HL-60 (cell line): ENCODE results near the gene TMBIM4.

Source experiments
- DNase-seq, 2 experiments: peaks; one replicate each; pipeline ENCODE4 v3.0.0-alpha.2; 2010 to 2020; ENCODE audit warnings: low read depth in 1 of 2, low spot score in 1 of 2
- H3K27ac ChIP-seq: fragments of 250-450 bp; sonication (Bioruptor Pico); replicated peaks from 2 replicates; pipeline ENCODE4 v1.5.1; 2020; ENCODE audit warnings: mild to moderate bottlenecking, moderate library complexity
- H3K27me3 ChIP-seq: fragments of 250-450 bp; sonication (Bioruptor Pico); 2 replicates; pipeline ENCODE4 v1.5.1; 2021; ENCODE audit warnings: mild to moderate bottlenecking, moderate library complexity; ENCODE audit not compliant: insufficient read depth, poor library complexity, severe bottlenecking
- H3K4me3 ChIP-seq: replicated peaks from 2 replicates; pipeline ENCODE4 v1.5.1; 2011; ENCODE audit warnings: mild to moderate bottlenecking, control low read depth, low read length; ENCODE audit not compliant: insufficient read depth
- CTCF ChIP-seq: IDR thresholded peaks from one replicate; pipeline ENCODE4 v1.5.1; 2011; ENCODE audit warnings: low read length, control low read depth, inconsistent platforms; ENCODE audit not compliant: insufficient read depth
- GABPA ChIP-seq: IDR thresholded peaks from 2 replicates; pipeline ENCODE4 v1.6.1; 2012; ENCODE audit warnings: low read depth
- POLR2AphosphoS5 ChIP-seq: IDR thresholded peaks from 2 replicates; pipeline ENCODE4 v1.6.1; 2012; ENCODE audit warnings: low read depth
- REST ChIP-seq: IDR thresholded peaks from 2 replicates; pipeline ENCODE4 v1.6.1; 2012; ENCODE audit warnings: low read depth; ENCODE audit not compliant: insufficient replicate concordance
- SPI1 ChIP-seq: IDR thresholded peaks from 2 replicates; pipeline ENCODE4 v1.6.1; 2012; ENCODE audit warnings: low read depth, mild to moderate bottlenecking, borderline replicate concordance

TMBIM4 gene

GRCh38 chr12:66092559-66093269 is 77.1 kb downstream of the TMBIM4 start:
- Histone ChIP-seq H3K27ac (no peak overlapping the region), H3K4me3 (no peak overlapping the region), H3K27me3 (no peaks in the 10 kb centered on the region)
- DNase-seq, result no peak
- TF ChIP-seq POLR2AphosphoS5, result no peak
- no peak for TF ChIP-seq SPI1
- no peak for TF ChIP-seq GABPA
- TF ChIP-seq CTCF, result no peak
- no peak for TF ChIP-seq REST

- H3K27ac ChIP-seq, result no peak overlapping the region
- no peak for DNase-seq
- TF ChIP-seq SPI1 (0 out of 2 replicates have a peak, but pooled peaks have one; percentile 20), GABPA (no peak)
- H3K4me3 ChIP-seq, result no peak overlapping the region
- H3K27me3 ChIP-seq, result no peaks in the 10 kb centered on the region
Measured at GRCh38 chr12:66090157-66090556, 79.6 kb downstream of the TMBIM4 start.

- peak; percentile 8 to 55 for DNase-seq
- Histone ChIP-seq H3K27ac (no peak overlapping the region), H3K4me3 (no peak overlapping the region), H3K27me3 (no peaks in the 10 kb centered on the region)
- TF ChIP-seq SPI1, result no peak
- TF ChIP-seq CTCF, result peak; percentile 73
Measured at GRCh38 chr12:66087365-66087943, 82.3 kb downstream of the TMBIM4 start.

- Histone ChIP-seq H3K27me3 (peaks cover 3% of the 10 kb centered on the region), H3K4me3 (no peak overlapping the region), H3K27ac (no peak overlapping the region)
- no peak for DNase-seq
- no peak for TF ChIP-seq SPI1
- TF ChIP-seq REST, result no peak
- no peak for TF ChIP-seq CTCF
- no peak for TF ChIP-seq POLR2AphosphoS5
- TF ChIP-seq GABPA, result no peak
Measured at GRCh38 chr12:66085998-66086397, 83.8 kb downstream of the TMBIM4 start.
